HG03108 (cell line): Measurements from ENCODE around the gene LZTS2.

Experiments
- ATAC-seq: cut with Tn5 transposase; IDR thresholded peaks from one replicate; pipeline ENCODE4 v1.9.1; 2021; ENCODE audit warnings: moderate library complexity; ENCODE audit not compliant: unreplicated experiment

The LZTS2 gene

DNA sequence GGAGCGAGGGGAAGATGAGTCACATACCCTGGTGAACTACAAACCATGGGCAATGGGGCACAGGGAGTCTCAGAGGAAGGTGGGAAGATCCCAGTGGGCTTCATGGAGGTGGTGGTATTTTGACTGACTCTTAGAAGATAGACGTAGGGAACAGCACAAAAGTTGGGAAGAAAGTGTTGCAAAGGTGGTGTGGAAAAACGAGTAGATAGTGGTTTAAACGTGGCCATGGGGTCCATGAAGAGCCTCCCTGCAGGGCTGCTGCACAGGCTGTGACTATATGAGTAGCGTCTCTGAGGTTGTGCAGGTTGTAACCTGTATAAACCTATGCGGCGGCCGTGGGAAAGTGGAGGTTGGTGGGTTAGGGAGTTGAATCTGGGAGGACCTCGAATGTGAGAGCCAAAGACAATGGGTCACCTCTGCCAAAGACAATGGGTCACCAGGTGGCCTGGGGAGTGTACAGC lies 13.8 kb downstream of the LZTS2 start:
- ATAC-seq: no peak

DNA sequence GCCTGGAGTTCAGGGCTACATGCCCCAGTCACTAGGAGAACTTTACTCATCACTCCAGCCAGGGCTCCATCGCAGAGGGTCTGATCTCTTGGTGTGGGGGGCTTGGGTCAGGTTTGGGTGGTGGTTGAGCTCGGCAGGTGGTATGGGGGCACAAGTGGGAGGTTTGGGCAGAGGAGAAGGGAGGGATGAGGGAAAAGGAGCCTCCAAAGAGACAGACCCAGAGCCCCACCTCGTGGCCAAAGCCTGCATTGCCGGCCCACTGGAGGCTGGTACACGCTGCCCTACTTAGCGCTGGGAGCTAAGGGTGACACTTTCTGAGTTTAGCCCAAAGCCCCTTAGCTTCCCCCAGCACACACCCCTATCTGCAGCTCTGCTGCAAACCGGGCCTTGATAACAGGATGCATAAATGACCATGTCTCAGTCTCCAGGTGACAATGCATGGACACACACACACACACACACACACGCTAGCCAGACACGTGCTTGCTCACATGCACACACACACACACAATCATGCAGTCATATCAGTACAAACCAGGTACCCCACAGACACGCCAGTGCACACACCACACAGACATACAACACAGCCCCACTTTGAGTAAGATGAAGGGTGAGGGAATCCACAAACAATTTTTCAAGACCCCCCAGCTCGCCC lies 14.7 kb downstream of the LZTS2 start:
- no peak for ATAC-seq

DNA sequence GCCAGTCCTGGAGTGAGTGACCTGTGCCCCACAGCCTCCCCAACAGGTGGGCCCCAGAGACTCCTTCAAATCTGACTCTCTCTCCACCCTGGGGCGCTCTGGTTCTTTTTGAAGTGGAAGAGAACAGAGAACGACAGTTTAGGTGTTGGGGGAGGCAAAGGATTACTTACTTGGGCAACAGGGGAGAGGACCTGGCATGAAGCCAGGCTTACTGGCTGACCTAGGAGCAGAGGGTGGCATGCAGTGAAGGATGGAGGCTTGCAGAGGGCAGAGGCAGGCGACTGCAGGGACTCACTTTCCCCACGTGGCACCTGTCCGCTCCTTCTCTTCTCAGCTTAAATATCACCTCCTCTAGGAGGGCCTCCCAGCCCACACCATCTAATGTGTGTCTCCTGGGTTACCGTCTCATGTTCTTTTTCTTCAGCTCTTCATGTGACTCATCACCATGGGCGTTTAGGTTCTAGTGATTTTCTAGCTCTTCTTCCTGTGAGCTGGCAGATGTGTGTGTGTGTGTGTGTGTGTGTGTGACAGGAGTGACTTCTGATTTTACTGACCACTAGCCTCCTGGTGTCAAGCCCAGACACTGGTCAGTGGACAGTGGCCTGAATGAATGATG lies 15.5 kb downstream of the LZTS2 start:
- no peak for ATAC-seq

DNA sequence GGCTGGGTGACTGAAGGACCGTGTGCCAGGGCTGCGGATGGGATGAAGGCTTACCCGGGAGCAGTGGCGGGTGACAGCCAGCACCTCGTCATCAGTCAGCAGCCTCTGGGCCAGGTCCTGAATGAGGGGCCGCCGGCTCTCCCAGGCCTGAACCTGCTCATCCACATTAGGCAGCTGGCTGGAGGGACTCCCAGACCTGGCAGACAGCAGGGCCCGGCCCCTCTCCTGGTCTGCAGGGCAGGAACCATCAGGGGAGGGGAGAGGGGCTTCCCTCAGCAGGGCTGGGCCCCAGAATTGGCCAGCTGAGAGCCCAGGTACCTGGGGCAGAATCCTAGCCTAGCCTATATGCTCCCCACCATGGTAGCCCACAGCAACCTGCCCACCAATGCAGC lies 16.0 kb downstream of the LZTS2 start:
- no peak for ATAC-seq

DNA sequence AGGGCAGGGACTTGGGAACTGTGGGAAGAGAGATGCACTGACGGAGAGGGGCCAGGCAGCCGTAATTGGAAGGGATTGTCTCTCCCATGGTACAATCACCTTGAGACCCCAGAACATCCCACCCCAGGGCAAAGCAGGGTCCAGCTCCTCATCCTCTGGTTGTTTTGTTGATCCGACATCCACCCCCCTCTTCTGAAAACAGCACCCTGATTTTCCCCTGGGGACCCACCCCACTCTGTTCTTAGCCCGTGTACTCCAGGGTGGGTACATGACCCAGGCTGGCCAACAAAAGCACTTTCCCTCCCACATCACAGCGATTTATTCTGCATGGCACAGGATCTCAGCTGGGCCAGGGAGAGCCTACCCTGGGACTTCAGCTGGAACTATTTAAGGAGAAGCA lies 17.2 kb downstream of the LZTS2 start:
- ATAC-seq: no peak

DNA sequence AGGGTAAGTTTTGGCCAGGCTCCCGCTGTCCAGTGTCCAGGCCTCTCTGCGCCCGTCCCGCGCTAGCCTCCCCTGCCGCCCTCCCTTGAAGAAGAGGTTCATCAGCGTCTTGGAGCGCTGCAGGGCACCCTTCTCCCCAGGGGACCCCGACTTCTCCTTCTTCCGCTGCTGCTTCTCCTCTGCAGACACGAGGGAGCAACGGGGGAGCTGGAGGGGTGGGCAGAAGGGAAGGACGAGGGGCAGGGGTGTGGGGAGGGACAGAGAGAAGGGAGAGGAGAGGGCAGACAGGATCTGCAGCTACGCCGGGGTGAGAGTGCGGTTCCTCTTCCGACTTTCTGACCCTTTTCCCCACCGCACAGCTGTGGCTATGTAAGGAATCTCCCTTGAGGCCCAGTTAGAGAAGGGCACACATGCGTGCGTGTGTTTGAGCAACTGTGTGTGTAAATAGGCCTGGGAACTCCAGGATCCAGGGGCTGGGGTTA lies 18.6 kb downstream of the LZTS2 start:
- ATAC-seq: no peak

- no peak for ATAC-seq
These were observed 19.2 kb downstream of the LZTS2 start for GRCh38 chr10:101018600-101019439.

DNA sequence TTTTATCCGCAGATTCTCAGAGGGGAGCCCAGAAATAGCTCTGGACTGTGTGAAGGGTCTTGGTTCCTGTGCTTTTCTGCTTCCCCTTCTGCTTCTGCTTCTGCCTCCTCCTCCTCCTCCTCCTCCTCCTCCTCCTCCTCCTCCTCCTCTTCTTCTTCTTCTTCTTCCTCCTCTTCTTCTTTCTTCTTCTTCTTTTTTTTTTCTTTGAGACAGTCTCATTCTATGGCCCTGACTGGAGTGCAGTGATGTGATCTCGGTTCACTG lies 19.8 kb downstream of the LZTS2 start:
- no peak for ATAC-seq

- ATAC-seq: no peak
These were observed 20.9 kb downstream of the LZTS2 start for GRCh38 chr10:101020427-101021075.

DNA sequence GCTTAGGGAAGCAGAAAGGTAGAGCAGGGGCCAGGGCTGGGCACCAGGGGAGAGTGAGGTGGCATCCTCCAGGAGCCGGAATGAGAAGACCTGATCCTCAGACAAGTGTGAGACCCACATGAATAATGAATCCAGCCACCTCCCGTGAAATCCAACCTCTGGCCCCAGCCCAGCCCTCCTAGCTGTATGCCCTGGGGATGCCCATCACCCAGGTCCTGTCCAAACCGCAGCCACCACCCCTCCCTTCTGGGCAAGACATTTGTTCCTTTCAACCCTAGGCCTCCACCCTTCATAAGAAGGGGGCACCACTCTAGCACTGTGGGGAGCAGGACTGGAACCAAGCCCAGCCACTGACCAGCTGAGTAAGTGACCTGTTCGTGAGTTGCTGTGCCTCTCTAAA lies 21.6 kb downstream of the LZTS2 start:
- no peak for ATAC-seq

DNA sequence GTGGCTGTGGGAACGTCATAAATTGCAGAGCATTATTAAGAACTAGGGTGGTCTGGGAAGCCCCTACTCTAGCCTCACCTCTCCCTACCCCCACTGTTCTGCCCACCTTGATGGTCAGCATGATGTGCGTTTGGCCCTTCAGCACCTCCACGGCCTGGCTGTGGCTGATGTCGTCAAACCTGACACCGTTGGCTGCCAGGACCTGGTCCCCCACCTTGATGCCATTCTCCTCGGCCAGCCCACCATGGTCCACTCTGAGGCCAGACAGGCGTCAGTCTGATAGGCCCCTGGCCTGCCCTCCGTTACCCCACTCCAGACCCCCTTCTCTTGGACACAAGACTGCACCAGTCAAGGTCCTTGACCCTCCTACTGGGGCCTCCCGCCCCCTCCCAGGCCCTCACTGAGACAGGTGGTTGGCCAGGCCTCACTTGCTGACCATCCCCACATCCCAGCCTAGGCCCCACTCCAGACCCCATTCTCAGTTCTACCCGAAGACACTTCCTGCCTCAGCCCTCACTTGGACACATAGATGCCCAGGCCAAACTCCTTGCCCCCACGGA lies 22.2 kb downstream of the LZTS2 start:
- ATAC-seq: no peak

GRCh38 chr10:101022967-101023705 lies 23.5 kb downstream of the LZTS2 start:
- ATAC-seq: no peak

- no peak for ATAC-seq
These were observed 27.6 kb downstream of the LZTS2 start for GRCh38 chr10:101027106-101027720.

DNA sequence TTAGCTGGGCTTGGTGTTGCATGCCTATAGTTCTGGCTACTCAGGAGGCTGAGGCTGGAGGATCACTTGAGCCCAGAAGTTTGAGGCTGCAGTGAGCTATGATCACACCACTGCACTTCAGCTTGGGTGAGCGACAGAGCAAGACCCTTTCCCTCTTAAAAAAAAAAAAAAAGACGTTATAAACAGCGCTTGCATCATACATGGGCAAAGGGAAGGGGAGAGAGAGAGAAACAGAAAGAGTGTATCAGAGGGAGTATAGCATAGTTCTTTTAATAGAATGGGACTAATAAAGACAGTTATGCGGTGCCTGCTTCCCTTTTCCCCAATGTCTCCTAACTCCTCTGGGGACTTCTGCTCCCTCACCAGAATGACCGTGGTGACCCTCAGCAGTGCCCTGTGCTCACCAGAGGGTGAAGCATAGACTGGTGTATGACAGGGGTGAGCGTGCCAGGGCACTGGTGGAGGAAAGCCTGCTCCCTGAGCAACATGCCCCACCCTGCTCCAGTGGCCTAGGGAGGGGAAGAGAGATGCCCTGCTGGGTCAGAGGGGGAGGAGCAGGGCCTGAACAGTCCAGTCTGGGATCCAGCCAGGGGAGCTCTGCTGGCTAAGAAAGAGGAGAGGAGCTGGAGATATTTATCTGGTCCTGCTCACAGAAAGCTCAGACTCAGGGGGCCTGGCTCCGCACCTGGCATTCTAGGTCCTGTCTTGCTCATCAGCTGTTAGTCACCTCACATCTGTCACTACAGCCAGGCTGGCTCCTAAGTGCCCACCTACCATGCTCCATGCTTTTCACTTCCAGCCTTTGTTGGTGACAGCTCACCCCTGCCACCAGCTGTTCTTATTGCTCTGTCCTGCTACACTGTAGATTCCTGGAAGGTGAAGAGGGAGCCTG lies 29.1 kb downstream of the LZTS2 start:
- no peak for ATAC-seq

GRCh38 chr10:101029520-101030295 lies 30.1 kb downstream of the LZTS2 start:
- ATAC-seq: no peak

DNA sequence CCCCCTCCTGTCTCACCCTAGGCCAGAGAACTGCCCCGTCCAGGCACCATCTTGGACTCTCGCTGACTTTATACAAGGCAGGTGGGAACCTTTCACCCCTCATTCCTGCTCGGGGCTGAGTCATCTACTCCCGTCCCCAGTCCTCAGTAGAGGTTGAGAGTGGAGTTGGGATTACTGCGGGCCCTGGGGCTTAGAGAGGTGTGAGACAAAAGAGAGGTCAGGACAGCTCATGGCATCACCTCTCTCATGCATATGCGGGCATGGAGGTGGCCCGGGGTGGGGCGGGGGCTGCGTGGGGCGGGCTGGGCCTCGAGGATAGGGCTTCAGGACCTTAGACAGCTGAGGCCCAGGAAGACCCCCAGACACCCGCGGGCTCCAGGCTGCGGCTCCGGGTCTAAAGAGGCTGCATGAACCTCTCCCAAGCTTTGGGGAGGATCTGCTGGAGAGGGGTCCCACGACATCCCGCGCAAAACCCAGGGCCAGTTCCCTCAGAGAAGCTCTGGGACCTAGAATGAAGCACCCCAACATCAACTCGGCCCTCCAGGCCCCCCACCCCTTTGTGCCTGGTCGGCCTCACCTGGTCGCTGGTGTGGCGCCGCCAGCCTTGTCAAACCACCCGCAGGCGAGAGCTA lies 31.0 kb downstream of the LZTS2 start:
- no peak for ATAC-seq

DNA sequence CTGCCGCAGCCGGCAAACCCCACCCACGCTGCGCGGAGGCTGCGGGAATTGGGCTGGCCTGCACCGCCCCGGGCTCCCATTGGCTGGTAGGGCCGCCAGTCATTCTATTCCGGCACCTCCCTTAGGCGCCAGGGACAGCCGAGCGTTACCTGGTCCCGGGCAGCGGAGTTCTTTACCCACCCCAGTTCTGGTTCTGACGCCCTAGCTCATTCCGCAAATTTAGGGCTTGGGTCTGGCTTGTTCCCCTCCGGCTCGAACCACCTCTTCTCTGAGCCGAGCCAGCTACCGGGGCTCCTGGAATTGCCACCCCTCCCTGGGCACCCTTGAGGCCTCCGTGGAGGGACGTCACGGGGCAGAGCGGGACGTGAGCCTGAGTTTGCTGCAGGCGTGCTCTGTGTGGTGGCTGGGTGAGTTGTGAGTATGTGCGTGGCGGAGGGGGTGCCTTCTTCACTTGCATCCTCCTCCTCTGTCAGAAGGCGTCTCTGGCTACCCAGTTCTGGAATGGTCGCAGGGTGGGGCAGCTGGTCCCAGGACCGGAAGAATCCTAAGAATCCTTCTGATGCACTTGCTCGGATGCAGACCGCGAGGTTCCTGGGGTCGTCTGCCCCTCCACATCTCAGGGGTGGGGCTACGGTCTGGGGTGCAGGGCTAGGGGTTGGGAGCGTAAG lies 31.7 kb downstream of the LZTS2 start, which contains the start of the genes PDZD7 and SFXN3:
Gene PDZD7 (minus strand): TSS at position 2 of the 668 bp plus-strand sequence. CDS start 910 bp downstream, outside the sequence.
Gene SFXN3 (plus strand): TSS at position 107 of the 668 bp plus-strand sequence. CDS start 3,461 bp downstream, outside the sequence.
- ATAC-seq: peak; percentile 88
